Measurements from ENCODE around the gene SPTB.

The SPTB gene

DNA sequence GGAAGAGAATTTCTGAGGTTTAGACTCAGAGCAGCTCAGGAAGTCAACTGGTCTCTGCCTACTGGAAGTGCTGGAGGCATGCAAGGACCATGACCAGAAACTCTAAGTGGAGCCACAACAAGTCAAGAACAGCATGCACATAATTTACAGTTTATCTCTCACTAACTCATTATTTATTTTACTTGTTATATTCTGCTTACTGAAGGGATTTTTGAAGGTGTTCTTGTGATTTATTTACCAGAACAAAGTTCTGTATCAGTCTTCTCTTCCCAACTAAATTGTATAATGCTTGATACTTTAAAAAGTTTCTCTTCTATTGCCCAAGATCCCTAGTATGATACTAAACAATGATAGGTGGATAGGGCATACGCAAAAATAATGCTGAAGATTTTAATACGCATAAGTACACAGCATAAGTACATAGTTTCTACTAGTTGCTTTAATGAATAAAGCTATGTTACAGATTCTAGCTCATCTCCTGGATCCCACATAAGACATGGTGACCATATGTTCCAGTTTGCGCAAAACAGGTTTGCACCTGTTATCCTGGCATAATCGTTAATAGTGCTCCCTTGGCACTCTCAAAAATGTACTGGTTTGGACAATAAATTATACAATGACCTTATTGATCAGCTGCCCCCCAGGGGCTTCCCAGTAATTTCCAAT is 11.6 kb upstream of the SPTB start:
- H3K4me3 ChIP-seq (ENCODE audit: low read depth in 1 of 5, low read length in 5 of 5) = no peak overlapping the region
- H3K36me3 ChIP-seq (ENCODE audit: control insufficient read depth in 5 of 5, insufficient read depth in 5 of 5, low read length in 5 of 5) = no peaks in the 10 kb centered on the region
- no peaks in the 10 kb centered on the region for H3K4me1 ChIP-seq (ENCODE audit: control insufficient read depth in 5 of 5, insufficient read depth in 5 of 5, low read length in 5 of 5)
- no peak overlapping the region for H3K27ac ChIP-seq (ENCODE audit: low read depth, low read length)
- peaks cover 0 to 2% (median 0%) of the 10 kb centered on the region in 5 donors for H3K27me3 ChIP-seq (ENCODE audit: control insufficient read depth in 5 of 5, insufficient read depth in 4 of 5, low read length in 5 of 5)
- H3K9me3 ChIP-seq (ENCODE audit: control insufficient read depth in 5 of 5, low read length in 5 of 5) = no peaks in the 10 kb centered on the region
- no peak overlapping the region for H3K9ac ChIP-seq (ENCODE audit: low read length in 5 of 5)

DNA sequence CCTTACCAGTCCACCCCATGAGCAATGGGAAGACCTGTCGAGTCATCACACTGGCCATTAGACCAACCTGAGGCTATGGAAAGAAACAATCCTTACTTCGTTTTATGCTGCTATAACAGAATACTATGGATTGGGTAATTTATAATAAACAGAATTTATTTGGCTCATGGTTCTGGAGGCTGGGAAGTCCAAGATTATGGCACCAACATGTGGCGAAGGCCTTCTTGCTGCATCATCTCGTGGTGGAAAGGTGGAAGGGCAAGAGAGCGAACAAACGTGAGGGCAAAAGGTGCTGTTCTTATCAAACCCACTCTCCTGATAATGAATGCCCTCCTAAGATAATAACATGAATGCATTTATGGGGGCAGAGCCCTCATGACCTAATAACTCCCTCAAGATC is 9.6 kb upstream of the SPTB start:
- no peak overlapping the region for H3K9ac ChIP-seq (ENCODE audit: low read length in 5 of 5)
- H3K9me3 ChIP-seq (ENCODE audit: control insufficient read depth in 5 of 5, low read length in 5 of 5) = no peaks in the 10 kb centered on the region
- no peak overlapping the region for H3K27ac ChIP-seq (ENCODE audit: low read depth, low read length)
- H3K36me3 ChIP-seq (ENCODE audit: control insufficient read depth in 5 of 5, insufficient read depth in 5 of 5, low read length in 5 of 5) = no peaks in the 10 kb centered on the region
- H3K27me3 ChIP-seq (ENCODE audit: control insufficient read depth in 5 of 5, insufficient read depth in 4 of 5, low read length in 5 of 5) = peaks cover 0 to 2% (median 0%) of the 10 kb centered on the region in 5 donors
- no peak overlapping the region for H3K4me3 ChIP-seq (ENCODE audit: low read depth in 1 of 5, low read length in 5 of 5)
- no peaks in the 10 kb centered on the region for H3K4me1 ChIP-seq (ENCODE audit: control insufficient read depth in 5 of 5, insufficient read depth in 5 of 5, low read length in 5 of 5)

DNA sequence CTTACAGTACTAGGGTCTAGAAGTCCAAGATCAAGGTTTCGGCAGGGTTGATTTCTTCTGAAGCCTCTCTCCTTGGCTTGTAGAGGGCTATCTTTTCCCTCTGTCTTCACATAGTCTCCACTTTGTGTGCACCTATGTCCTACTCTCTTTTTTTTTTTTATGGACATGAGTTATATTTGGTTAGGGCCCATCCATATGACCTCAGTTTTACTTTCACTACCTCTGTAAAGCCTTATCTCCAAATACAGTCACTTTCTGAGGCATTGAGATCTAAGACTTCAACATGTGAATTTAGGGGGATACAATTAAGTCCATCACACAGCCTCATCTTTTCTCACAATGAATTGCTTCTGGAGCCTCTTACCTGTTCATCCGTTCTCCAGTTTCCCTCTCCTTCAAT is 5.9 kb upstream of the SPTB start:
- Histone ChIP-seq H3K4me3 (ENCODE audit: low read depth in 1 of 5, low read length in 5 of 5) (no peak overlapping the region), H3K9me3 (ENCODE audit: control insufficient read depth in 5 of 5, low read length in 5 of 5) (no peaks in the 10 kb centered on the region), H3K27me3 (ENCODE audit: control insufficient read depth in 5 of 5, insufficient read depth in 4 of 5, low read length in 5 of 5) (peaks cover 0 to 12% (median 7%) of the 10 kb centered on the region in 5 donors), H3K4me1 (ENCODE audit: control insufficient read depth in 5 of 5, insufficient read depth in 5 of 5, low read length in 5 of 5) (peaks cover 0 to 4% (median 4%) of the 10 kb centered on the region in 5 donors), H3K27ac (ENCODE audit: low read depth, low read length) (no peak overlapping the region), H3K9ac (ENCODE audit: low read length in 5 of 5) (no peak overlapping the region), H3K36me3 (ENCODE audit: control insufficient read depth in 5 of 5, insufficient read depth in 5 of 5, low read length in 5 of 5) (no peaks in the 10 kb centered on the region)

DNA sequence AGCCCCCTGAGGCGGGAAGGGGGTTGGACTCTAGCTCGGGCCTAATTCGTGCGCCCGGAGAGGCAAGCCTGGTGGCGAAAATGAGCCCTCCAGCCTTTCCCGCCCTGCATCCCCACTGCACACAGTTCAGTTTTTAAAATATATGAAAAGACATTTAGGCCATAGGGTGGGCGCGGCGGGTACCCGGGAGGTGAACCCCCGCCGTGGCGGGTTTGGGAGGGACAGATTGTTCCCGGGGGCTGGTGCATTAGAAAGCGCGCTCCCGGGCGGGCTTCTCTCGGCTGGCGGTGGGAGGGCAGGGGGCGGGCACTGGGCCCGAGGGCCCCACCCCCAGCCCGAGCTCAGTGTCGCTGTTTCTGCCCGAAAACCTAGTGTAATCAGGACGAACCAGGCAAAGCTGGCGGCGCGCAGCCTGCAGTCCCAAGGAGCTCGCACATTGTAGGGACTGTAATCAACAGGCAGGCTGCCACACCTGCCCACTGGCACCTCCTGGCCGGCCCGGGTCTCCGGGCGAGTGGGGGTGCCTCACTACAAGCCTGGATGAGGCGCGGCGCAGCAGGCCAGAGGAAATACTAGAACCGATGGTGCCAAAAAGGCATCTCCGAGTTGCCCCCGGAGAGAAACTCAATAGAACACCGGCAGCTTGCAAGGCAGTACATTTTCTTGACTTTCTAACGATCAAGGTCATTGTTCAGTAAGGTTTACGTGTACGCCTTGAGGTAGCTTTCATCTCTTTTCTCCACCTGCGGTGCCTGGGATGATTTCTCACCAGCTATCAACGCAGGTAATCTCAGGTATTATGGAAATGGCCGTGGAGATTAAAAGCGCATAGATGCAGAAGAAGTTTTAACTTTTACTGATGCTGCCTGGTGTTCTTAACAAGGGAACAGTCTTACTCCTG is 764 bp upstream of the SPTB start:
- H3K36me3 ChIP-seq (ENCODE audit: control insufficient read depth in 5 of 5, insufficient read depth in 5 of 5, low read length in 5 of 5) = no peaks in the 10 kb centered on the region
- peaks cover 0 to 25% (median 15%) of the 10 kb centered on the region in 5 donors for H3K27me3 ChIP-seq (ENCODE audit: control insufficient read depth in 5 of 5, insufficient read depth in 4 of 5, low read length in 5 of 5)
- H3K27ac ChIP-seq (ENCODE audit: low read depth, low read length) = no peak overlapping the region
- H3K9me3 ChIP-seq (ENCODE audit: control insufficient read depth in 5 of 5, low read length in 5 of 5) = no peaks in the 10 kb centered on the region
- H3K4me3 ChIP-seq (ENCODE audit: low read depth in 1 of 5, low read length in 5 of 5) = peak overlapping the region; percentile 8 to 67 (median 66)
- peak overlapping the region in 2 of 5 donors; percentile 21 to 37 for H3K9ac ChIP-seq (ENCODE audit: low read length in 5 of 5)
- peaks cover 0 to 19% (median 16%) of the 10 kb centered on the region in 5 donors for H3K4me1 ChIP-seq (ENCODE audit: control insufficient read depth in 5 of 5, insufficient read depth in 5 of 5, low read length in 5 of 5)

DNA sequence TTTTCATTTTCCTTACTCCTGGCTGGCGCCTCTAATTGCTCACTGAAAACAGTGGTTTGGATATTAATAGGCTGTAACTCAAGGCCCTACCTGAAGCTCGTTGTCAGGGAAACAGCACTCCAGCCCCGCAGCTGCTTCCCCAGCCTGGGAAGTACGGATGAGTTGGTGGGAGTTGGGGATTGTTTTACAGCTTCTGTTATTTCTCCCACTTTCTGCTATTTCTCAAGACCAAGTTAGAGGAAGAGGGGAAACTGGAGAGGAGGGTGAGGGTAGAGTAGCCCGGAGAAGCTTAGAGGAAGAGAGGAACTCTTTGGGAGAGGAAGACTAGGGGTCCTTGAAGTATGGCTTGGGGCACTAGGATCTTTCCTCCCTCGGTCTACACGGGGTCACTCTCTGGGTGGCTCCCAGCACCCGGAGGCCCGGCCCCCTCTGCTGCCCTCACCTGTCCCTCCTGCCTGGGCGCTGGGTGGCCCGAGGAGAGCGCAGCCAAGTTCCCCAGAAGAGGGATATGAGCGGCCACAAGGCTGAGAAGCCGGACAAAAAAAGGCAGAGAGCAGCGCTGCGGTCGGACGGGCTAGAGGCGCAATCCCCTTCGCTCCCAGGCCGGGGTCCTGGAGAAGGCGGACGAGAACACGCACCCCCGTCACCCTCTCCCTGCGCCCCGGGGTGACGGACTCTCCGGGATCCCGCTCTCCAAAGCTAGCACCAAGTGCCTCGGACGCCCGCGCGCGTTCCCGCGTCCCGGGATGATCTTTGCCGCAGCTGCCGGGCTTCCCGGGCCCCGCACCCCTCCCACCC is 671 bp downstream of the SPTB start:
- H3K27me3 ChIP-seq (ENCODE audit: control insufficient read depth in 5 of 5, insufficient read depth in 4 of 5, low read length in 5 of 5) = peaks cover 0 to 25% (median 15%) of the 10 kb centered on the region in 5 donors
- H3K4me1 ChIP-seq (ENCODE audit: control insufficient read depth in 5 of 5, insufficient read depth in 5 of 5, low read length in 5 of 5) = peaks cover 0 to 19% (median 16%) of the 10 kb centered on the region in 5 donors
- no peaks in the 10 kb centered on the region for H3K9me3 ChIP-seq (ENCODE audit: control insufficient read depth in 5 of 5, low read length in 5 of 5)
- H3K36me3 ChIP-seq (ENCODE audit: control insufficient read depth in 5 of 5, insufficient read depth in 5 of 5, low read length in 5 of 5) = no peaks in the 10 kb centered on the region
- H3K4me3 ChIP-seq (ENCODE audit: low read depth in 1 of 5, low read length in 5 of 5) = peak overlapping the region in 4 of 5 donors; percentile 53 to 67 (median 66)
- peak overlapping the region in 1 of 5 donors; percentile 37 for H3K9ac ChIP-seq (ENCODE audit: low read length in 5 of 5)
- no peak overlapping the region for H3K27ac ChIP-seq (ENCODE audit: low read depth, low read length)

DNA sequence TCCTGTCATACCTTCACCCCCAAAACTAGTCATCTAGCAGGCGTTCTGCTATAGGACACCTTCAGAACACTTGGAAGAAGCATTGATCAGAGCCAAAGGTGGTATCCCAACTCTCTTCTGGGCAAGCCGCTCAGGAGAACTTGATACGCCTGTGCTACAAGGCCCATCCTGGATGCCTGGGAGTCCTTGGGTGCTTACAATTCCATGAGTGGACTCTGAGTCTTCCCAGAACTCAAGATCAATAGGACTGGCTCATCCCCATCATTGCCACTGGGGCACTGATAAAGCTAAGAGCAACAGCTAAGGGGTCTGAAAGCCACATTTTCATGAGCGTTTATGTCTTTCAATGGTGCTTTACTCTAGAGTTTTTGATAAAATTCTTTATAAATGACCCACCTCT is 1.9 kb downstream of the SPTB start:
- H3K27me3 ChIP-seq (ENCODE audit: control insufficient read depth in 5 of 5, insufficient read depth in 4 of 5, low read length in 5 of 5) = peaks cover 0 to 25% (median 15%) of the 10 kb centered on the region in 5 donors
- H3K27ac ChIP-seq (ENCODE audit: low read depth, low read length) = no peak overlapping the region
- no peaks in the 10 kb centered on the region for H3K36me3 ChIP-seq (ENCODE audit: control insufficient read depth in 5 of 5, insufficient read depth in 5 of 5, low read length in 5 of 5)
- H3K4me3 ChIP-seq (ENCODE audit: low read depth in 1 of 5, low read length in 5 of 5) = no peak overlapping the region
- peaks cover 0 to 19% (median 16%) of the 10 kb centered on the region in 5 donors for H3K4me1 ChIP-seq (ENCODE audit: control insufficient read depth in 5 of 5, insufficient read depth in 5 of 5, low read length in 5 of 5)
- H3K9me3 ChIP-seq (ENCODE audit: control insufficient read depth in 5 of 5, low read length in 5 of 5) = no peaks in the 10 kb centered on the region
- H3K9ac ChIP-seq (ENCODE audit: low read length in 5 of 5) = no peak overlapping the region

DNA sequence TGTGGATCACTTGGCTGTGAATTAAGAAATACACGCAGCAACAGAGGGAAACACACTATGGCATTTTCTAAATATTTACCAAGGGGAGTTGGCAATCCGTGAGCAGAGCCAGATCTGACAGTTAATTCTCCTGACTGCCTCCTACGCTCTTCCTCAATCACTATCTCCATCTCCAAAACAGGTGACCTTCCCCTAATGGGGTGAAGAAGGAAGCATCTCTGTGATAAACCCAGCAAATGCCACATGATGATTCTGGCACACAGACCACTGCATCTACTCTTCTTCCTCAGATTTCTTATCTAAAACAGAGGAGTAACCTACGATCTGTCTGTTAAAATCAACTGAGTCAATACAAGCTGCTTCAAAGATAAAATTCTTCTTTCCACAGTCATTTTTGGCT is 4.4 kb downstream of the SPTB start:
- Histone ChIP-seq H3K27ac (ENCODE audit: low read depth, low read length) (no peak overlapping the region), H3K4me3 (ENCODE audit: low read depth in 1 of 5, low read length in 5 of 5) (no peak overlapping the region), H3K9me3 (ENCODE audit: control insufficient read depth in 5 of 5, low read length in 5 of 5) (no peaks in the 10 kb centered on the region), H3K4me1 (ENCODE audit: control insufficient read depth in 5 of 5, insufficient read depth in 5 of 5, low read length in 5 of 5) (peaks cover 0 to 12% (median 10%) of the 10 kb centered on the region in 5 donors), H3K27me3 (ENCODE audit: control insufficient read depth in 5 of 5, insufficient read depth in 4 of 5, low read length in 5 of 5) (peaks cover 0 to 12% (median 6%) of the 10 kb centered on the region in 5 donors), H3K9ac (ENCODE audit: low read length in 5 of 5) (no peak overlapping the region), H3K36me3 (ENCODE audit: control insufficient read depth in 5 of 5, insufficient read depth in 5 of 5, low read length in 5 of 5) (no peaks in the 10 kb centered on the region)

DNA sequence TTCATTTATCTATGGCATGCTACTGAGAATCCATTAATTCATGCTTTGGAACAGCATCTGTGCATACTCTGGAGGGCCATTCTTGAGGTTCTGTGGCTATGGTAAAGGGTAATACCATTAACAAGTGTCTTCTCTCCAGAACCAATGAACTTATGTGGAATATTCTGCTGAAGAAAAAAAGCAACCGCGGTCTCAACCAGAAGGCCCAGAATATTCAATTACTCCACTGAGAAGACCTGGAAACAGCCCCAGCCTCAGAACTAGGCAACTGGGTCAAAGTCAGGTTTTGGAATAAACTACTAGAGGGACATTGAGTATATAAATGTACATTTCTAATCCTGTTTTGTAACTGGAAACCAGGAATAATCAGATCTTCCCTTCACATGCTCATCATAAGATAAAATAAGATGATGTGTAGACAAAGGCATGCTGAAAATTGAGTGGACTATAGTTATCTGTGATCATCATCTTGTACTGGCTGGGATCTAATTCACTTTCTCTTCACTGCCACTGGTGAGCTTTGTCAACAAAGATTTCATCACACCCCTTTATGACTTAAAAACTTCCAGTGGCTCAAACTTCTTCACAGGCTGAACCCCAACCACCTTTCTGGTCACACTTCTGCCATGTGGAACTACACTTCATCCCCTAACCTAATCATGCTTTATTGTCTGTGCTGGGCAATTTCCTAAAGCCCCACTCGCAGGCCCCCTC is 6.0 kb downstream of the SPTB start:
- H3K4me3 ChIP-seq (ENCODE audit: low read depth in 1 of 5, low read length in 5 of 5) = no peak overlapping the region
- no peak overlapping the region for H3K27ac ChIP-seq (ENCODE audit: low read depth, low read length)
- H3K9ac ChIP-seq (ENCODE audit: low read length in 5 of 5) = no peak overlapping the region
- no peaks in the 10 kb centered on the region for H3K9me3 ChIP-seq (ENCODE audit: control insufficient read depth in 5 of 5, low read length in 5 of 5)
- H3K4me1 ChIP-seq (ENCODE audit: control insufficient read depth in 5 of 5, insufficient read depth in 5 of 5, low read length in 5 of 5) = peaks cover 0 to under 1% (median 0%) of the 10 kb centered on the region in 5 donors
- no peaks in the 10 kb centered on the region for H3K36me3 ChIP-seq (ENCODE audit: control insufficient read depth in 5 of 5, insufficient read depth in 5 of 5, low read length in 5 of 5)
- peaks cover 0 to 6% (median under 1%) of the 10 kb centered on the region in 5 donors for H3K27me3 ChIP-seq (ENCODE audit: control insufficient read depth in 5 of 5, insufficient read depth in 4 of 5, low read length in 5 of 5)

DNA sequence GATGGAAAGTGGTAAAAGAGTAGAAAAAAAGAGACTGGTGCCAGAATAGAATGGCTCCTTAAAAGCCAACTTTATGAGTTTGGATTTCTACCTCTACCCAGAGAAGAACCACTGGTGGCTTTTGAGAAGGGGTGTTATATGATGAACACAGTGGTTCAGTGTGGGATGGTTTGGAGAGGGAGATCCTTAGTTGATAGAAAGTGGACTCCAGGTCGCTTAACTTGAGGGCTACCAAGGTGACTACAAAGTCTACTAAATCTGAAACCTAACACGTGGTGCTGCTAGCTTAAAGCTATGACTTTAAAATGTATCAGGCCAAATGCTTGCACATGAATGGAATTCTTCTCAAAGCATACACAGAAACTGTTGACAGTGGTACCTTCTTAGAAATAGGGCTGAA is 8.4 kb downstream of the SPTB start:
- Histone ChIP-seq H3K27me3 (ENCODE audit: control insufficient read depth in 5 of 5, insufficient read depth in 4 of 5, low read length in 5 of 5) (peaks cover 0 to 4% (median 0%) of the 10 kb centered on the region in 5 donors), H3K4me1 (ENCODE audit: control insufficient read depth in 5 of 5, insufficient read depth in 5 of 5, low read length in 5 of 5) (peaks cover 0 to 10% (median 0%) of the 10 kb centered on the region in 5 donors), H3K4me3 (ENCODE audit: low read depth in 1 of 5, low read length in 5 of 5) (no peak overlapping the region), H3K27ac (ENCODE audit: low read depth, low read length) (no peak overlapping the region), H3K36me3 (ENCODE audit: control insufficient read depth in 5 of 5, insufficient read depth in 5 of 5, low read length in 5 of 5) (no peaks in the 10 kb centered on the region), H3K9ac (ENCODE audit: low read length in 5 of 5) (no peak overlapping the region), H3K9me3 (ENCODE audit: control insufficient read depth in 5 of 5, low read length in 5 of 5) (no peaks in the 10 kb centered on the region)
